Ishikawa (cell line): ENCODE data around the gene ITLN2.
A peak's percentile ranks its signal among the peaks of the same experiment; 100 is the strongest.

Experiments used
- CEBPB ChIP-seq: IDR thresholded peaks from 2 replicates; pipeline ENCODE4 v1.6.1; 2012
- CREB1 ChIP-seq: IDR thresholded peaks from 2 replicates; pipeline ENCODE4 v1.6.1; 2012; ENCODE audit warnings: low read depth
- EGR1 ChIP-seq: IDR thresholded peaks from 2 replicates; pipeline ENCODE4 v1.6.1; 2012
- EP300 ChIP-seq: IDR thresholded peaks from 2 replicates; pipeline ENCODE4 v1.6.1; 2012; ENCODE audit warnings: borderline replicate concordance
- FOXM1 ChIP-seq: IDR thresholded peaks from 2 replicates; pipeline ENCODE4 v1.6.1; 2012; ENCODE audit warnings: low read depth, borderline replicate concordance
- MAX ChIP-seq: IDR thresholded peaks from 2 replicates; pipeline ENCODE4 v1.6.1; 2012
- NFIC ChIP-seq: IDR thresholded peaks from 2 replicates; pipeline ENCODE4 v1.6.1; 2012
- RAD21 ChIP-seq: IDR thresholded peaks from 2 replicates; pipeline ENCODE4 v1.6.1; 2012; ENCODE audit warnings: low read depth
- TAF1 ChIP-seq: IDR thresholded peaks from 2 replicates; pipeline ENCODE4 v1.6.1; 2012; ENCODE audit warnings: low read depth, mild to moderate bottlenecking
- TCF12 ChIP-seq: IDR thresholded peaks from 2 replicates; pipeline ENCODE4 v1.6.1; 2012; ENCODE audit warnings: low read depth
- TEAD4 ChIP-seq: IDR thresholded peaks from 2 replicates; pipeline ENCODE4 v1.6.1; 2012
- USF1 ChIP-seq: IDR thresholded peaks from 2 replicates; pipeline ENCODE4 v1.6.1; 2012
- YY1 ChIP-seq: IDR thresholded peaks from 2 replicates; pipeline ENCODE4 v1.6.1; 2012; ENCODE audit warnings: low read depth
- ZBTB7A ChIP-seq: IDR thresholded peaks from 2 replicates; pipeline ENCODE4 v1.6.1; 2012; ENCODE audit warnings: low read depth
- TF ChIP-seq, protein P1 (sequence below): IDR thresholded peaks from 2 replicates; pipeline ENCODE4 v1.6.1; 2012; ENCODE audit warnings: low read depth, mild to moderate bottlenecking

The ITLN2 gene

GRCh38 chr1:160956966-160957365 is 2.4 kb upstream of the ITLN2 start:
- no peak for TF ChIP-seq CEBPB
- TF ChIP-seq YY1 = no peak
- no peak for TF ChIP-seq CREB1
- no peak for TF ChIP-seq TEAD4
- no peak for TF ChIP-seq NFIC
- no peak for TF ChIP-seq TCF12
- TF ChIP-seq, protein P1, sequence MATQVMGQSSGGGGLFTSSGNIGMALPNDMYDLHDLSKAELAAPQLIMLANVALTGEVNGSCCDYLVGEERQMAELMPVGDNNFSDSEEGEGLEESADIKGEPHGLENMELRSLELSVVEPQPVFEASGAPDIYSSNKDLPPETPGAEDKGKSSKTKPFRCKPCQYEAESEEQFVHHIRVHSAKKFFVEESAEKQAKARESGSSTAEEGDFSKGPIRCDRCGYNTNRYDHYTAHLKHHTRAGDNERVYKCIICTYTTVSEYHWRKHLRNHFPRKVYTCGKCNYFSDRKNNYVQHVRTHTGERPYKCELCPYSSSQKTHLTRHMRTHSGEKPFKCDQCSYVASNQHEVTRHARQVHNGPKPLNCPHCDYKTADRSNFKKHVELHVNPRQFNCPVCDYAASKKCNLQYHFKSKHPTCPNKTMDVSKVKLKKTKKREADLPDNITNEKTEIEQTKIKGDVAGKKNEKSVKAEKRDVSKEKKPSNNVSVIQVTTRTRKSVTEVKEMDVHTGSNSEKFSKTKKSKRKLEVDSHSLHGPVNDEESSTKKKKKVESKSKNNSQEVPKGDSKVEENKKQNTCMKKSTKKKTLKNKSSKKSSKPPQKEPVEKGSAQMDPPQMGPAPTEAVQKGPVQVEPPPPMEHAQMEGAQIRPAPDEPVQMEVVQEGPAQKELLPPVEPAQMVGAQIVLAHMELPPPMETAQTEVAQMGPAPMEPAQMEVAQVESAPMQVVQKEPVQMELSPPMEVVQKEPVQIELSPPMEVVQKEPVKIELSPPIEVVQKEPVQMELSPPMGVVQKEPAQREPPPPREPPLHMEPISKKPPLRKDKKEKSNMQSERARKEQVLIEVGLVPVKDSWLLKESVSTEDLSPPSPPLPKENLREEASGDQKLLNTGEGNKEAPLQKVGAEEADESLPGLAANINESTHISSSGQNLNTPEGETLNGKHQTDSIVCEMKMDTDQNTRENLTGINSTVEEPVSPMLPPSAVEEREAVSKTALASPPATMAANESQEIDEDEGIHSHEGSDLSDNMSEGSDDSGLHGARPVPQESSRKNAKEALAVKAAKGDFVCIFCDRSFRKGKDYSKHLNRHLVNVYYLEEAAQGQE = no peak
- no peak for TF ChIP-seq FOXM1
- no peak for TF ChIP-seq MAX
- TF ChIP-seq EP300 = no peak
- TF ChIP-seq EGR1 = no peak
- no peak for TF ChIP-seq USF1
- TF ChIP-seq RAD21 = no peak
- no peak for TF ChIP-seq ZBTB7A
- no peak for TF ChIP-seq TAF1

GRCh38 chr1:160953030-160953429 is 1.6 kb downstream of the ITLN2 start:
- TF ChIP-seq RAD21 = no peak
- no peak for TF ChIP-seq MAX
- no peak for TF ChIP-seq CREB1
- TF ChIP-seq CEBPB = no peak
- no peak for TF ChIP-seq NFIC
- TF ChIP-seq USF1 = no peak
- no peak for TF ChIP-seq TAF1

DNA sequence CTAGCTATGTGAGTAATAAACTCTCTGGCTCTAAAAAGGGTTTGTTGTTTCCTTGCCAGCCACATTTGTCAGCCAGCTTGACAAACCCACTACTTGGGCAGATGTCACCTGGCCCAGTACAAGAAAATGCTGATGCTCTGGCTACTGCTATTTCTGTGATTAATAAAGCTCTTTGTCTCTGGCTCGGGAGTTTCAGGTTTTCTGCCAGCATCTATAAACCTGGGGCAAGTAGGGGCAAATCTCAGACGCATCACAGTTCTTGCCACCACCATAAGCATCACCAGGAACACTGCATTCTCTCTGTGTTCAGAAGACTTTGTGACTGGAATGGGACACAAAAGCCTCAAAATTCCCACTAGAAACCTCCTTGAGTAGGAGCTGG is 2.5 kb downstream of the ITLN2 start:
- TF ChIP-seq EGR1 = no peak
- no peak for TF ChIP-seq USF1
- no peak for TF ChIP-seq YY1
- no peak for TF ChIP-seq ZBTB7A
- no peak for TF ChIP-seq CREB1
- no peak for TF ChIP-seq NFIC
- no peak for TF ChIP-seq TAF1
- no peak for TF ChIP-seq FOXM1
- no peak for TF ChIP-seq CEBPB
- no peak for TF ChIP-seq RAD21

DNA sequence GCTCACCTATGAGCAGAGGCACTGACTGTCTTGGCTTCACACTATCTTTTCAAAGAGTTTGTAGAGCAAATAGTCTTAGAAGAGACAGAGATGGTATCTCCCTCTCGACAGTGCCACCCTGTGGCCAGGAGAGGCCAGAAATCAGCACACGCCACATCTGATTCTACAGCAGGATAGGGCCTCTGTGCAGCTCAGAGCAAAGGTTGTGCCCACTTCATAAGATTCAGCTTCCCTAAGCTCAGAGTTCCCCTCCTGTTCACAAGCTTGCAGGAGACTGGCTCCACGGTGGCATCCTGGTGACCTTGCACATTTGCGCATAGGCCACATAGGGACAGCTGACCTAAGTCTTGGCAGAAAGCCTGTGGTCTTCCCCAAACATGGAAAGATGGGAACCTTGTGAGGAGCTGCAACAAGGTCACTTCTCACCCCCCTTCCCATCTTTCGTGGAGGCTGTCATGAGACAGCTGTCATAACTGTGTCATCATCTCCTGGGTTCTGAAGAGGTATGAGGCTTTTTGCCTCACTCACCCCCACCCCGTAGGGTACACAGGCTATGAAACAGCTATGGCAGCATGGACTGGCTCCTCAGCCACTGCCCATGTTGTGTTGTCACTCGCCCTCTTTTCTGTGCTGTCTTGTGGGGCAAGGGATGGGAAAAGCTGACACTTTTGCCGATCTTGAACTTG is 3.0 kb downstream of the ITLN2 start:
- TF ChIP-seq EGR1 = no peak
- peak; percentile 80 for TF ChIP-seq RAD21

GRCh38 chr1:160950657-160951056 is 4.0 kb downstream of the ITLN2 start:
- TF ChIP-seq TCF12 = no peak
- TF ChIP-seq CEBPB = no peak
- no peak for TF ChIP-seq ZBTB7A
- no peak for TF ChIP-seq FOXM1

- no peak for TF ChIP-seq CREB1
- TF ChIP-seq TCF12 = no peak
- TF ChIP-seq CEBPB = no peak
- no peak for TF ChIP-seq MAX
- no peak for TF ChIP-seq FOXM1
- TF ChIP-seq ZBTB7A = no peak
- no peak for TF ChIP-seq TEAD4
- TF ChIP-seq EGR1 = no peak
- no peak for TF ChIP-seq NFIC
- no peak for TF ChIP-seq RAD21
- no peak for TF ChIP-seq USF1
- no peak for TF ChIP-seq YY1
- TF ChIP-seq, protein P1 = no peak
- TF ChIP-seq TAF1 = no peak
- TF ChIP-seq EP300 = no peak
These were observed 4.7 kb downstream of the ITLN2 start for GRCh38 chr1:160949881-160950280.
